Cardiac muscle cell (in vitro differentiated cells and primary cell): ENCODE data around the gene ABCC4. TPM values are rescaled to one million over a fixed set of nuclear protein-coding genes. Genes with fewer than 3 reads are reported as not detected.

Experiments
- DNase-seq, 2 donors: peaks; one replicate each; pipeline versions ENCODE4 v3.0.0 to v3.0.0-alpha.2; 2010 to 2017; ENCODE audit warnings: low read depth in 1 of 2, low spot score in 1 of 2
- H3K27ac ChIP-seq: fragments of 200-600 bp; sonication (generic); 2 replicates; pipeline ENCODE4 v1.5.1; 2016
- H3K27me3 ChIP-seq: fragments of 200-600 bp; sonication (generic); 2 replicates; pipeline ENCODE4 v1.6.0; 2016; ENCODE audit warnings: control low read depth
- H3K36me3 ChIP-seq: fragments of 200-600 bp; sonication (generic); 2 replicates; pipeline ENCODE4 v1.5.1; 2016; ENCODE audit warnings: control low read depth
- H3K4me1 ChIP-seq: fragments of 200-600 bp; sonication (generic); 2 replicates; pipeline ENCODE4 v1.8.1; 2017; ENCODE audit warnings: low read depth, mild to moderate bottlenecking, mixed run types
- H3K4me3 ChIP-seq: fragments of 200-600 bp; sonication (generic); 2 replicates; pipeline ENCODE4 v1.5.1; 2016; ENCODE audit warnings: mild to moderate bottlenecking
- H3K9me3 ChIP-seq: fragments of 200-600 bp; sonication (generic); 2 replicates; pipeline ENCODE4 v1.5.1; 2017; ENCODE audit warnings: low read depth, mild to moderate bottlenecking, control low read depth
- CTCF ChIP-seq: IDR thresholded peaks from 2 replicates; pipeline ENCODE4 v1.5.1; 2012; ENCODE audit warnings: low read depth, mild to moderate bottlenecking, low read length
- polyA plus RNA-seq: library from polyadenylated mRNA; unstranded; fragments of >200 nt; fragmentation: Nextera tagmentation; extraction: Ambion mirVana; gene quantifications from 2 replicates; pipeline ENCODE4 v1.2.1, GENCODE V29; 2016
- total RNA-seq: library from RNA; depleted of rRNA; stranded (reverse); fragments of >200 nt; gene quantifications from 2 replicates; pipeline ENCODE4 v1.2.3, GENCODE V29; 2016

ABCC4 gene
- total and polyA plus RNA-seq, 2 experiments from 2014 or later = 1.6 to 5.0 TPM

- H3K4me1 ChIP-seq = no peaks in the 10 kb centered on the region
- no peaks in the 10 kb centered on the region for H3K27me3 ChIP-seq
- no peak for DNase-seq
- H3K36me3 ChIP-seq = no peaks in the 10 kb centered on the region
- TF ChIP-seq CTCF = no peak
- no peak overlapping the region for H3K27ac ChIP-seq
- H3K4me3 ChIP-seq = no peak overlapping the region
- H3K9me3 ChIP-seq = no peaks in the 10 kb centered on the region
Observed at GRCh38 chr13:95338905-95339304, 37.7 kb upstream of the ABCC4 start.

DNA sequence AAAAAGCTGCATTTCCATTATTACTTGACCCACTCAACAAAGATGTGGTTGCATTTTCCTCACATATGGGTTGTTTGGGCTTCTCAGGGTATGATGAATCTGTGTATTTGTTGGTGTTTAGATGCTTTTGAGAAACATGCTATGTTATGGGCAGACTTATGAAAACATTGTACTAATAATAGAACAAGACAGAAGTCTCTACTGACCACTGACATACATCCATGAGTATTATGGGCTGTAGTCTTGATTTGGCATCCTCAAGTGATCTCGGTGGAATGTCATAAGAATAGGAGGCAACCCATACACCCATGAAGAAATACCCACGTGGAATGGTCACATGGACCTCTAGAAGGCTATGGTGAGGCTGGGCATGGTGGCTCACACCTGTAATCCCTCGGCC lies 36.3 kb upstream of the ABCC4 start:
- no peak overlapping the region for H3K27ac ChIP-seq
- DNase-seq = no peak
- H3K4me3 ChIP-seq = no peak overlapping the region
- no peaks in the 10 kb centered on the region for H3K27me3 ChIP-seq
- no peaks in the 10 kb centered on the region for H3K4me1 ChIP-seq
- H3K36me3 ChIP-seq = no peaks in the 10 kb centered on the region
- H3K9me3 ChIP-seq = no peaks in the 10 kb centered on the region
- no peak for TF ChIP-seq CTCF

DNA sequence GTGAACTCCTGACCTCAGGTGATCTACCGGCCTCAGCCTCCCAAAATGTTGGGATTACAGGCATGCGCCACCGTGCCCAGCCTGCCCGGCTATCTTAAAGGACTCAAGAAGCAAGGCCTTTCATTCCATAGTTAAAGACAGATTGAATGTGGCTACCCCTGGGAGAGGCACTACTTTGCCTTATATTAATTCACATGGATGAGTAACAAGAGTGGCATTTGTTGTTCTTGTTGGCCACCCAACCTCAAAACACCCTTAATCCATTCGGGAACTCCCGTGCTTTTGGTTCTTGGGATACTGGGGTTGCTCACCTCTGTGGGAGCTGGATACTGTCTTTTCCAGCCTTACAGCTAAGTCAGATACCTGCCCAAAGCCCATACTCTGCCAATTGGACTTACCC lies 34.4 kb upstream of the ABCC4 start:
- no peaks in the 10 kb centered on the region for H3K4me1 ChIP-seq
- no peaks in the 10 kb centered on the region for H3K36me3 ChIP-seq
- H3K9me3 ChIP-seq = no peaks in the 10 kb centered on the region
- no peak for TF ChIP-seq CTCF
- no peak overlapping the region for H3K4me3 ChIP-seq
- H3K27ac ChIP-seq = no peak overlapping the region
- no peaks in the 10 kb centered on the region for H3K27me3 ChIP-seq
- DNase-seq = no peak

GRCh38 chr13:95328386-95328785 lies 27.1 kb upstream of the ABCC4 start:
- Histone ChIP-seq H3K4me1 (no peaks in the 10 kb centered on the region), H3K36me3 (no peaks in the 10 kb centered on the region), H3K9me3 (no peaks in the 10 kb centered on the region), H3K27me3 (no peaks in the 10 kb centered on the region), H3K4me3 (no peak overlapping the region), H3K27ac (no peak overlapping the region)
- DNase-seq = no peak
- TF ChIP-seq CTCF = no peak

DNA sequence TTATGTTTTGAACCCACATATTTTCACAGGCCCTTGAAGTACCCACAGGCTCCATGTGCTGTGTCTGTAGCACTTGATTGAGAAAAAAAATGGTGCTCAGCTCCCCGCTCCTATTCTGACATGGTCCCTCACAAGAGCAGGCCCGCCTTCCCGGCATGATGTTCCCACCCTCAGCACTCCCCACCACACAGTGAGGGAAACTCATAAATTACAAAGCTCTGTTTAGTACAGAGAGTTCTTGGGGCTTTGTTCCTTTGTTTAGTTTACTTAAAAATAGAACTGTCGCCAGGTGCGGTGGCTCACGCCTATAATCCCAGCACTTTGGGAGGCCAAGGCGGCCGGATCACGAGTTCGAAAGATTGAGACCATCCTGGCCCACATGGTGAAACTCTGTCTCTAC lies 25.9 kb upstream of the ABCC4 start:
- no peaks in the 10 kb centered on the region for H3K36me3 ChIP-seq
- H3K27ac ChIP-seq = no peak overlapping the region
- no peaks in the 10 kb centered on the region for H3K27me3 ChIP-seq
- no peak for TF ChIP-seq CTCF
- DNase-seq = no peak
- H3K4me1 ChIP-seq = no peaks in the 10 kb centered on the region
- no peaks in the 10 kb centered on the region for H3K9me3 ChIP-seq
- H3K4me3 ChIP-seq = no peak overlapping the region

GRCh38 chr13:95326695-95327094 lies 25.4 kb upstream of the ABCC4 start:
- no peak for TF ChIP-seq CTCF
- no peaks in the 10 kb centered on the region for H3K27me3 ChIP-seq
- no peaks in the 10 kb centered on the region for H3K4me1 ChIP-seq
- H3K9me3 ChIP-seq = no peaks in the 10 kb centered on the region
- DNase-seq = no peak
- no peak overlapping the region for H3K27ac ChIP-seq
- no peaks in the 10 kb centered on the region for H3K36me3 ChIP-seq
- no peak overlapping the region for H3K4me3 ChIP-seq
